MM.1S (cell line): ENCODE data around the gene RYK.

Source experiments
- CTCF ChIP-seq: fragments of 300-600 bp; sonication (generic); IDR thresholded peaks from 2 replicates; pipeline ENCODE4 v1.5.1; 2016; ENCODE audit warnings: antibody characterized with exemption, low read length, mixed read lengths
- EZH2 ChIP-seq: fragments of 300-600 bp; sonication (generic); optimal IDR thresholded peaks from 2 replicates; pipeline ENCODE3; 2017; ENCODE audit warnings: low read depth, mild to moderate bottlenecking, antibody characterized with exemption, low read length, mixed read lengths
- EZH2phosphoT487 ChIP-seq: fragments of 300-600 bp; sonication (generic); IDR thresholded peaks from 2 replicates; pipeline ENCODE4 v1.6.1; 2018; ENCODE audit warnings: antibody characterized with exemption, low read length

GRCh38 chr3:134244921-134245320, 5.7 kb downstream of the RYK start:
- TF ChIP-seq CTCF (no peak), EZH2 (no peak), EZH2phosphoT487 (no peak)
